A549 (cell line): ENCODE data around the gene GRK5.

ENCODE experiments used
- HDAC2 ChIP-seq: fragments of 200-600 bp; sonication (generic); IDR thresholded peaks from 2 replicates; pipeline ENCODE4 v1.6.1; 2016
- HEYL ChIP-seq: fragments of 250-450 bp; sonication (Bioruptor Pico); IDR thresholded peaks from 2 replicates; pipeline ENCODE4 v1.8.0; 2021; ENCODE audit warnings: mild to moderate bottlenecking, moderate library complexity
- TF ChIP-seq, protein P1 (sequence below): fragments of 200-600 bp; sonication (generic); IDR thresholded peaks from 2 replicates; pipeline ENCODE4 v1.6.1; 2016; ENCODE audit warnings: antibody characterized with exemption, mild to moderate bottlenecking, moderate library complexity
- TF ChIP-seq, protein P2 (sequence below): fragments of >200 bp; sonication (Bioruptor Twin); formaldehyde crosslinking; IDR thresholded peaks from 3 replicates; pipeline ENCODE4 v1.5.1; 2016

DNA sequence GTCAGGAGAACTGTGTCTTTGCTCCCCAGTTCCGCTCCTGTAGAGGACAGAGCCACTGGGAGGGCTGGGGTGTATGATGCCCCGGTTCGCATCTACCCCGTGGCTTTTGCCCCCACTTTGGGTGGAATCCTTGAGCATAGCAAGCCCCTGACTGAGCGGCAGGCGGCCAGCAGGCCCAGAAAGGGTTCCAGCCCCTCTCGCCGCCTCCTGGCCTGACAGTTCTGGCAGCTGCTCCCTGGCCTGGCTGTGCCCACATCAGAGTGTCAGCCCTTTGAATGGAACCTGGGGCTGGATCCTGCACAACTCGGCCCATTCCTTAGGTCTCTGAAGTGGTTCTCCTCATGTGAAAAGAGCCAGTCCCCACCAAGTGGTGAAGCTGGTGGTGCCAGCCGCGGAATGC, 106.7 kb downstream of the GRK5 start:
- TF ChIP-seq HDAC2 (no peak), HEYL (CRISPR knock-in tag) (no peak)
- TF ChIP-seq, protein P1, sequence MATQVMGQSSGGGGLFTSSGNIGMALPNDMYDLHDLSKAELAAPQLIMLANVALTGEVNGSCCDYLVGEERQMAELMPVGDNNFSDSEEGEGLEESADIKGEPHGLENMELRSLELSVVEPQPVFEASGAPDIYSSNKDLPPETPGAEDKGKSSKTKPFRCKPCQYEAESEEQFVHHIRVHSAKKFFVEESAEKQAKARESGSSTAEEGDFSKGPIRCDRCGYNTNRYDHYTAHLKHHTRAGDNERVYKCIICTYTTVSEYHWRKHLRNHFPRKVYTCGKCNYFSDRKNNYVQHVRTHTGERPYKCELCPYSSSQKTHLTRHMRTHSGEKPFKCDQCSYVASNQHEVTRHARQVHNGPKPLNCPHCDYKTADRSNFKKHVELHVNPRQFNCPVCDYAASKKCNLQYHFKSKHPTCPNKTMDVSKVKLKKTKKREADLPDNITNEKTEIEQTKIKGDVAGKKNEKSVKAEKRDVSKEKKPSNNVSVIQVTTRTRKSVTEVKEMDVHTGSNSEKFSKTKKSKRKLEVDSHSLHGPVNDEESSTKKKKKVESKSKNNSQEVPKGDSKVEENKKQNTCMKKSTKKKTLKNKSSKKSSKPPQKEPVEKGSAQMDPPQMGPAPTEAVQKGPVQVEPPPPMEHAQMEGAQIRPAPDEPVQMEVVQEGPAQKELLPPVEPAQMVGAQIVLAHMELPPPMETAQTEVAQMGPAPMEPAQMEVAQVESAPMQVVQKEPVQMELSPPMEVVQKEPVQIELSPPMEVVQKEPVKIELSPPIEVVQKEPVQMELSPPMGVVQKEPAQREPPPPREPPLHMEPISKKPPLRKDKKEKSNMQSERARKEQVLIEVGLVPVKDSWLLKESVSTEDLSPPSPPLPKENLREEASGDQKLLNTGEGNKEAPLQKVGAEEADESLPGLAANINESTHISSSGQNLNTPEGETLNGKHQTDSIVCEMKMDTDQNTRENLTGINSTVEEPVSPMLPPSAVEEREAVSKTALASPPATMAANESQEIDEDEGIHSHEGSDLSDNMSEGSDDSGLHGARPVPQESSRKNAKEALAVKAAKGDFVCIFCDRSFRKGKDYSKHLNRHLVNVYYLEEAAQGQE = no peak
- TF ChIP-seq, protein P2, sequence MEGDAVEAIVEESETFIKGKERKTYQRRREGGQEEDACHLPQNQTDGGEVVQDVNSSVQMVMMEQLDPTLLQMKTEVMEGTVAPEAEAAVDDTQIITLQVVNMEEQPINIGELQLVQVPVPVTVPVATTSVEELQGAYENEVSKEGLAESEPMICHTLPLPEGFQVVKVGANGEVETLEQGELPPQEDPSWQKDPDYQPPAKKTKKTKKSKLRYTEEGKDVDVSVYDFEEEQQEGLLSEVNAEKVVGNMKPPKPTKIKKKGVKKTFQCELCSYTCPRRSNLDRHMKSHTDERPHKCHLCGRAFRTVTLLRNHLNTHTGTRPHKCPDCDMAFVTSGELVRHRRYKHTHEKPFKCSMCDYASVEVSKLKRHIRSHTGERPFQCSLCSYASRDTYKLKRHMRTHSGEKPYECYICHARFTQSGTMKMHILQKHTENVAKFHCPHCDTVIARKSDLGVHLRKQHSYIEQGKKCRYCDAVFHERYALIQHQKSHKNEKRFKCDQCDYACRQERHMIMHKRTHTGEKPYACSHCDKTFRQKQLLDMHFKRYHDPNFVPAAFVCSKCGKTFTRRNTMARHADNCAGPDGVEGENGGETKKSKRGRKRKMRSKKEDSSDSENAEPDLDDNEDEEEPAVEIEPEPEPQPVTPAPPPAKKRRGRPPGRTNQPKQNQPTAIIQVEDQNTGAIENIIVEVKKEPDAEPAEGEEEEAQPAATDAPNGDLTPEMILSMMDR = no peak
